Neural crest cell (in vitro differentiated cells): Measurements from ENCODE around the gene FMNL2. TPM values are rescaled to one million over a fixed set of nuclear protein-coding genes. Genes with fewer than 3 reads are reported as not detected.

Experiments used
- DNase-seq: peaks from one replicate; pipeline ENCODE4 v3.0.0; 2021; ENCODE audit warnings: low read depth, mixed read lengths, low spot score
- H3K27ac Mint-ChIP-seq: one replicate; pipeline ENCODE4 v1.8.0; 2021; ENCODE audit warnings: mild to moderate bottlenecking, mixed read lengths; ENCODE audit not compliant: unreplicated experiment
- H3K27me3 Mint-ChIP-seq: 2 replicates; pipeline ENCODE4 v1.8.0; 2021; ENCODE audit warnings: low read depth, mild to moderate bottlenecking, mixed read lengths
- H3K36me3 Mint-ChIP-seq: 2 replicates; pipeline ENCODE4 v1.8.0; 2021; ENCODE audit warnings: low read depth, mild to moderate bottlenecking, mixed read lengths
- H3K4me1 Mint-ChIP-seq: 2 replicates; pipeline ENCODE4 v1.8.0; 2021; ENCODE audit warnings: mixed read lengths
- H3K4me3 Mint-ChIP-seq: one replicate; pipeline ENCODE4 v1.8.0; 2021; ENCODE audit warnings: mild to moderate bottlenecking, mixed read lengths
- H3K9me3 Mint-ChIP-seq: 2 replicates; pipeline ENCODE4 v1.8.0; 2021; ENCODE audit warnings: mixed read lengths
- total RNA-seq: library from RNA; stranded (reverse); gene quantifications from 2 replicates; pipeline ENCODE4 v1.2.1, GENCODE V29; 2021
- TF ChIP-seq, protein P1 (sequence below): fragments of 200-600 bp; sonication (generic); conservative IDR thresholded peaks from 2 replicates; pipeline ENCODE4 v1.5.0; 2021; ENCODE audit warnings: antibody characterized with exemption, mild to moderate bottlenecking

Gene FMNL2
- total RNA-seq, 1 donor from 2014 or later: 54.9 TPM

DNA sequence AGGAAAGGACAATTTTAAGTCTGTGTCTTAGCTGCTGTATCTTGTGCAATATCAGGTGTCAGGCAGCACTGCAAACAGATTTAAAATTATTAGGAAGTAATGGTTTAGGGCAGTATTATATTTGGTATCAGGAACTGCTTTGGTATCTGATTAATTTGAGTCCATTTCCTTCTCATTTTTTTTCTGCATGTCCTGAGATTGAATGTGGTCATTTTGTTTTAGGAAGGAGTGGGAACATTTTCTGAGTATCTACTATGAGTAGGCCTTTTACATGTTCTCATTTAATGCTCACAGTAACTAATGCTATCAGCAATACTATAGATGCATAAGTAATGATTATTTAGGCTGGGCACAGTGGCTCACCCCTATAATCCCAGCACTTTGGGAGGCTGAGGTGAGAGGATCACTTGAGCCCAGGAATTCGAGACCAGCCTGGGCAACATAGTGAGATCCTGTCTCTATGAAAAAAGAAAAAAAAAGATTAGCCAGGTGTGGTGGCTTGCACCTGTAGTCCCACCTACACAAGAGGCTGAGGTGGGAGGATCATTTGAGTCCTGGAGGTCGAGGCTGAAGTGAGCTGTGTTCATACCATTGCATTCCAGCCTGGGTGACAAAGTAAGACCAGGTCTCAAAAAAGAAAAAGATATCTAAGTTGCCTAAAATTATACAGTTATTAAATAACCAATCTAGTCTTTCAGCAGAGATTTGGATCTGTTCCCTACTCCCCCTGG lies 4.7 kb downstream of the FMNL2 start:
- Mint-ChIP-seq H3K27me3 (no peaks in the 10 kb centered on the region), H3K4me3 (no peak overlapping the region), H3K4me1 (peaks cover 48% of the 10 kb centered on the region), H3K27ac (no peak overlapping the region), H3K36me3 (peaks cover 4% of the 10 kb centered on the region), H3K9me3 (no peaks in the 10 kb centered on the region)
- DNase-seq: no peak
- TF ChIP-seq, protein P1, sequence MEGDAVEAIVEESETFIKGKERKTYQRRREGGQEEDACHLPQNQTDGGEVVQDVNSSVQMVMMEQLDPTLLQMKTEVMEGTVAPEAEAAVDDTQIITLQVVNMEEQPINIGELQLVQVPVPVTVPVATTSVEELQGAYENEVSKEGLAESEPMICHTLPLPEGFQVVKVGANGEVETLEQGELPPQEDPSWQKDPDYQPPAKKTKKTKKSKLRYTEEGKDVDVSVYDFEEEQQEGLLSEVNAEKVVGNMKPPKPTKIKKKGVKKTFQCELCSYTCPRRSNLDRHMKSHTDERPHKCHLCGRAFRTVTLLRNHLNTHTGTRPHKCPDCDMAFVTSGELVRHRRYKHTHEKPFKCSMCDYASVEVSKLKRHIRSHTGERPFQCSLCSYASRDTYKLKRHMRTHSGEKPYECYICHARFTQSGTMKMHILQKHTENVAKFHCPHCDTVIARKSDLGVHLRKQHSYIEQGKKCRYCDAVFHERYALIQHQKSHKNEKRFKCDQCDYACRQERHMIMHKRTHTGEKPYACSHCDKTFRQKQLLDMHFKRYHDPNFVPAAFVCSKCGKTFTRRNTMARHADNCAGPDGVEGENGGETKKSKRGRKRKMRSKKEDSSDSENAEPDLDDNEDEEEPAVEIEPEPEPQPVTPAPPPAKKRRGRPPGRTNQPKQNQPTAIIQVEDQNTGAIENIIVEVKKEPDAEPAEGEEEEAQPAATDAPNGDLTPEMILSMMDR: no peak

DNA sequence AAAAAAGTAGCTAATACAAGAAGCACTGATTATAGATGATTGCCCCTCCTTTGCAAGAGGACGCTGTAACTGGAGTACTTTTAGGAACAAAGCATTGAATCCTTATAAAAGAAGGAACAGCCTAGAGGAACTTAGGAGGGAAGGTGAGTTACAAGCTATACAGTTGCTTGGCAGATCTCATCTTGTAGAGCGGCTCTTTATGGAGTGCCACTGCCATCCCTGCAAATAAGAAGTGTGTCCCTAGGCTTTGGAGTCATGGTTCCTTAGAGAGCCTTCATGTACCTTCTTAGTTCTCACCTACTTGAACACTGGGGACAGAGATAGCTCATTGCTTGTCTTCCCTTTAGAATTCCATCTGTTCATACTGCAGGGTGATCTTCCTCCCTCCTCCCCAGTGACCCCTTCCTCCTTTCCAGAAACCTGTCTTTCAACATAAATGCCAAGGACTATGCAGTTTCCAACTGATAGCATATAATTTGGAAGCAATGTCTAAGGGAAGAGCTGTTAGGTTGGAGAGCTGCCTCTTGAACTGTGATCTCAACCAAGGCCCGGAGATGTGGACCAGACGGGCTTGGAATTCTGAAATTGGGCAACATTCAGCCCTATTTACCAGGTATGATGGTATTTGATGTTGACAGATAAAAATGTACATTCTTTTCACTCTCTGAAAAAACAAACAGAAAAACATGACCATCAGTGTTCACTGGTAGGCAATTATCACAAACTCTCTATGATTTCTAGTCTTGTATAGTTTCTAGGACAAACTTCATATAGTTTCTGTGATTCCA lies 7.5 kb downstream of the FMNL2 start:
- H3K4me3 Mint-ChIP-seq: no peak overlapping the region
- no peak overlapping the region for H3K27ac Mint-ChIP-seq
- no peak for DNase-seq
- TF ChIP-seq, protein P1: no peak
- H3K36me3 Mint-ChIP-seq: peaks cover 4% of the 10 kb centered on the region
- H3K9me3 Mint-ChIP-seq: no peaks in the 10 kb centered on the region
- H3K27me3 Mint-ChIP-seq: no peaks in the 10 kb centered on the region
- peaks cover 40% of the 10 kb centered on the region for H3K4me1 Mint-ChIP-seq

DNA sequence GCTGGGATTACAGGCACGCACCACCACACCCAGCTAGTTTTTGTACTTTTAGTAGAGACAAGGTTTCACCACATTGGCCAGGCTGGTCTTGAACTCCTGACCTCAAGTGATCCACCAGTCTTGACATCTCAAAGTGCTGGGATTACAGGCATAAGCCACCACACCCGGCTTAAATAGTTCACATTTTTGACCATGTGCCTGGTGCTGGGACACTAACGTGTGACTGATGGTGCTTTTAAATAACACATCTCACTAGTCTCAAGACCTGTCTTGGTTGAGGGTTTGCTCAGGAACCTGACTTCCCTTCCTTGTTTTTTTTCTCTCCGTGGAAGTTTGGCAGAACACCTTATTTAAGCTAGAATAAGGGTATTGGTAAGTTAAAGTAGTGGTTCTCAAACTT lies 8.5 kb downstream of the FMNL2 start:
- Mint-ChIP-seq H3K36me3 (peaks cover 4% of the 10 kb centered on the region), H3K9me3 (no peaks in the 10 kb centered on the region), H3K4me3 (no peak overlapping the region), H3K27me3 (no peaks in the 10 kb centered on the region), H3K4me1 (peaks cover 40% of the 10 kb centered on the region), H3K27ac (no peak overlapping the region)
- TF ChIP-seq, protein P1: no peak
- DNase-seq: no peak

DNA sequence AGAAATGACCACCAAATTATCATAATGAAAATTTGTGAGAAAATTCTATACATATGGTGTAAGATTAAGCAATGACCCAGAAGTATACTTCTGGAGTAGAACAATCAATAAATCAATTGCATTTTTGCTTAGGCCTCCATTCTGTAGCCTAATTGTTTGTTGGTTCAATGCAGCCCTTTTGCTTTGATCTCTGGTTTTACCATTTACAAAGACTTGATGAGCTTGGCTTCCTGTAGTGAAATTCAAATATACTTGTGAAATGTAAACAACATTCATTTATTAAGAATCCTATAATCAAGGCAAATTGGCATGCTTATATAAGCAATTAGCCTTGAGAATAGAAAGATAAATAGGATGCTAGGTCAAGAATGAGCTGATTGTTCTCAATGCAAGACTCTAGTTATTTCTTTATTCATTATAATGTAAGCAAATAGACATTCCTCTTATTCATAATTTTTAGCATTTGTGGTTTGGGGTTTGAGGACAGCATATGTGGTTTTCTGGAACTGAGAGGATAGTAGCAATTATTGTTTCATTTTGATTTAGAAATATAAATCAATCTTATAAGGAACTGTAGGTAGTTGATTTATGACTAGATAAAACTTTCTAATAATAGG lies 9.7 kb downstream of the FMNL2 start:
- Mint-ChIP-seq H3K9me3 (no peaks in the 10 kb centered on the region), H3K4me3 (no peak overlapping the region), H3K36me3 (peaks cover 4% of the 10 kb centered on the region), H3K27me3 (no peaks in the 10 kb centered on the region), H3K4me1 (peaks cover 43% of the 10 kb centered on the region), H3K27ac (no peak overlapping the region)
- TF ChIP-seq, protein P1: no peak
- no peak for DNase-seq

DNA sequence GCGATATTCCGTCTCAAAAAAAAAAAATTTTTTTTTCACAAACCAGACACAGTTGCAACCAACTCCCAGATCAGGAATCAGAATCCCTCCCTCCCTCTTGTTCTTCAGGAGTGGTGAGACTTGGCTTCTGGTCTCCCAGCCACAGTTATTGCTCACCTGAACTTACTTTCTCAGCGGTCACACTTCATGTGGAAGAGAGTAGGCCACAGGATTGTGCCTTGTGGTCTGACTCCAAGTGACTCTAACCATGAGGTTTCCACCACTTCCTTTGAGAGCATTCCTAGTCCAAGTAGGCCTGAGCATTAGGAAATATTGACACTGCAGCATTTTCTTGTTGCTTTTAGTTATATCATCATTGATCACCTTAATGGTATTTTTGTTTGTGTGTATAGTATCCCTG lies 12.1 kb downstream of the FMNL2 start:
- no peaks in the 10 kb centered on the region for H3K9me3 Mint-ChIP-seq

More for the DNA sequence above, 12.1 kb downstream of the FMNL2 start:
- peaks cover 4% of the 10 kb centered on the region for H3K36me3 Mint-ChIP-seq
- no peak for DNase-seq
- H3K27me3 Mint-ChIP-seq: no peaks in the 10 kb centered on the region
- TF ChIP-seq, protein P1: no peak
- H3K4me3 Mint-ChIP-seq: no peak overlapping the region
- no peak overlapping the region for H3K27ac Mint-ChIP-seq
- H3K4me1 Mint-ChIP-seq: peaks cover 45% of the 10 kb centered on the region
